RCC 7860 (cell line): ENCODE results near the gene KAT2B.
"Not testable (repeated sequence)": the region's sequence is repeated elsewhere in the genome, so short reads cannot be mapped to it uniquely, and the experiment has no call there.

Source experiments
- DNase-seq: peaks from one replicate; pipeline ENCODE4 v3.0.0-alpha.2; 2015; ENCODE audit warnings: low spot score
- FAIRE-seq: peaks from 2 replicates; lab custom pipeline; 2012; peaks lifted over from hg19 to GRCh38; lab: Jason Lieb, UNC

The KAT2B gene

DNA sequence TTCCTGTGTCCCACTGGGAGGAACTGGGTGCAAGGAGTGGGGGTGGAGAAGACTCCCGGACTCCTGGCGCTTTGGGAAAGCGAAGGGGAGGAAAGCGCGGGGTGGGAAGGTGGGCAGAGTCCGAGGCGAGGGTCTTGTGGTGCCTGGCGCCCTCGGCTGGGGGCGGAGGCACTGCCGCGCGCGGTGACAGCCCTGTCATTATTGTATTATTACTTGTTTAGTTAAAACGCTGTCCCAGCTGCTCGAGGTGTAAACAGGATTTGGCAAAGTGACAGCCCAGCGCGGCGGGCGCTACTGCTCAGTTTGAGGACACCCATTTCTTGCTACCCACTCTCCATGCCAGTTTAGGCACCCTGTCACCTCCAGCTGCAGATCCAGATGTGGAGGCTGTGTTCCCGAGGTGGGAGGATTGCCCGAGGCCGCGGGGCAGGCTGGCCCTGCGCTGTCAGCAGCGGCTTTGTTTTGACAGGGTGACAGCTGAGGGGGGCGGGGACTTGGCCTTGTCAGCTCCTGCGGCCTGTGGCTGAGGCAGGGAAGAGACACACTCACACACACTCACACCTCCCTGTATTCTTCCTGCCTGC lies 1.0 kb downstream of the KAT2B start:
- FAIRE-seq (no peak), DNase-seq (peak; percentile 33)

DNA sequence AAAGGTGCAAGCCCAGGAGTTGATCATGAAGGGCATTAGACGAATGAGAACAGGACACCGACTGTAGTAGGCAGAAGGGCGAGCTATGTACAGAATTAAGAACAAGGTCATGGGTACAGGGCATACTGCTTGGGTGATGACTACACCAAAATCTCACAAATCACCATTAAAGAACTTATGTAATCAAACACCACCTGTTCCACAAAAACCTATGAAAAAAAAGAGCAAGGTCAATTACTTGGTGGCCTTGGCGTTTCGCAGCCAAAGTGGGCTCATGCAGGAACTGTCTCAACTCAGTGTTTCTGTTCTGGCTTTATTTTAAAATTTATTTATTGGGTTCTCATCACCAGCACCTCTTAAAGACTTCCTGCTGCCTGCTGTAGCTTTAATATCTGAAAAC lies 2.1 kb downstream of the KAT2B start:
- DNase-seq (no peak), FAIRE-seq (no peak)

DNA sequence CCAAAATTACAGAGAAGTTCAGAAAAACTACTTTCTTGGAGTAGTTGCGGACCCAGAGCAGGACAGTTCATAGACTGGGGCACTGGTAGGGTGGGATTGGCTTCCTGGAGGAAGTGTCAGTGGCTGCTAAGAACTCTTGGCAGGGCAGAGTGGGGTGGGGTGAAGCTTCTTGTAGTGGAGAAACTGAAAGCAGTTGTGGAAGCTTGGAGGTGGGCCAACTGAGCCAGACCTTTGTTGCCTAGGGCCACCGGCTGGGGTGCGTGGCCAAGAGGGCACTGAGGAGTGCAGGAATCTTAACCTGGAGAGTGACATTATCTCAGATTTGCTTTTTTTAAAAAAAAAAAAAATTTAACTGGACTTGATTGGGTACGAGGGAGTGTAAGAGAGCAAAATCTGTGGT lies 3.1 kb downstream of the KAT2B start:
- no peak for FAIRE-seq
- no peak for DNase-seq

DNA sequence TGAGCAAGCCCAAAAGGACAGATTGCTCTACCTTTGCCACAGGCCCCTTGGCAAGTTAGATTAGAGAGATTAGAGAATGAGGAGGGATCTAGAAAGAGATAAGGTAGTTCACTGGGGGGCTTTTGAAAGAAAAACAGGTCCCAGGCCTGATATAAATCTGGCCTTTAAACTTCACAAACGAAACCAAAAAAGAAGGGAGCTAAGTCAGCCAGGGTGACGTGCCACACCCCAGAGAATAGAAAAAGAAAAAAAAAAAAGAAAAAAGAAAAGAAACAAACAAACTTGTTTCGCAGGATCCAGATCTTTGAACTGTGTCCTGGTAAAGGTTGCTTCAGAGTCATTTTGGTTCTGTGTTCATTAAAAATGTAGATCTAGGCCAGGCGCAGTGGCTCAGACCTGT lies 3.6 kb downstream of the KAT2B start:
- FAIRE-seq: no peak

DNA sequence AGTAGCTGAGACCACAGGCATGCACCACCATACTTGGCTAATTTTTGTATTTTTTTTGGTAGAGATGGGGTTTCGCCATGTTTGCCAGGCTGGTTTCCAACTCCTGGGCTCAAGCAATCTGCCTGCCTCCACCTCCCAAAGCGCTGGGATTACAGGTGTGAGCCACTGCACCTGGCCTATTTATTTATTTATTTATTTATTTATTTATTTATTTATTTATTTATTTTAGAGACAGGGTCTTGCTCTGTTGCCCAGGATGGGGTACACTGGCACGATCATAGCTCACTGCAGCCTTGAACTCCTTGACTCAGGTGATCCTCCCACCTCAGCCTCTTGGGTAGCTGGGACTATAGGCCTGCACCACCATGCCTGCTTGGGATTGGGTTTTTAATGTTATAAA lies 4.9 kb downstream of the KAT2B start:
- not testable (repeated sequence) for FAIRE-seq, DNase-seq

More for the DNA sequence above, 3.6 kb downstream of the KAT2B start:
- no peak for DNase-seq

DNA sequence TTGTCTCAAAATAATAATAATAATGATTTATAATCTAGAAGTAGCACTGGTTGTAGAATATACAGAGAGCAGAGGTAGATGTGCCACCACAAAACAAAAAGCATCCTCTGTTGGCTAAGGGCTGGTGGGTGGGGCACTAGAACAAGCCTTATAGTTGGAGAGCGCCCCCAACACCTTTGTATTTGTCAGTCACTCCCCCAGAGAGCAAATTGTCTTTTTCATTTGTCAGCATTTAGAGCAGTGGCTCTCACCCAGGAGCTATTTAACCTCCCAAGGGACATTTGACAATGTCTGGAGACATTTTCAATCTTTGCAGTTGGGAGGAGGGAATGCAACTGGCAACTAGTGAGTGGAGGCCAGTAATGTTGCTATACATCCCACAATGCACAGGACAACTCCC lies 6.3 kb downstream of the KAT2B start:
- no peak for FAIRE-seq
- no peak for DNase-seq

DNA sequence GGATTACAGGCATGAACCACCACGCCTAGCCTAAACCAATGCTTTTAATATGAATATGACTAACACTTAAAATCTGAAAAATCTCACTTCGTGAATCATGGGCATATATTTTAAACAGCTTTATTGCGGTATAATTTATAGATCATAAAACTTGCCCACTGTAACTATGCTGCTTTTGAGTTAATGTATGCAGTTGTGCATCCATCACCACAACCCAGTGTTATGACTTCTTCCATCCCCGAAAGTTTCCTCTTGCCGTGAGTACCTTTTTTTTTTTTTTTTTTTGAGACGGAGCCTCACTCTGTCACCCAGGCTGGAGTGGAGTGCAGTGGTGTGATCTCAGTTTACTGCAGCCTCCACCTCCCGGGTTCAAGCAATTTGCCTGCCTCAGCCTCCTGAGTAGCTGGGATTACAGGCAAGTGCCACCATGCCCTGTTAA lies 7.1 kb downstream of the KAT2B start:
- no peak for FAIRE-seq
- DNase-seq: no peak

DNA sequence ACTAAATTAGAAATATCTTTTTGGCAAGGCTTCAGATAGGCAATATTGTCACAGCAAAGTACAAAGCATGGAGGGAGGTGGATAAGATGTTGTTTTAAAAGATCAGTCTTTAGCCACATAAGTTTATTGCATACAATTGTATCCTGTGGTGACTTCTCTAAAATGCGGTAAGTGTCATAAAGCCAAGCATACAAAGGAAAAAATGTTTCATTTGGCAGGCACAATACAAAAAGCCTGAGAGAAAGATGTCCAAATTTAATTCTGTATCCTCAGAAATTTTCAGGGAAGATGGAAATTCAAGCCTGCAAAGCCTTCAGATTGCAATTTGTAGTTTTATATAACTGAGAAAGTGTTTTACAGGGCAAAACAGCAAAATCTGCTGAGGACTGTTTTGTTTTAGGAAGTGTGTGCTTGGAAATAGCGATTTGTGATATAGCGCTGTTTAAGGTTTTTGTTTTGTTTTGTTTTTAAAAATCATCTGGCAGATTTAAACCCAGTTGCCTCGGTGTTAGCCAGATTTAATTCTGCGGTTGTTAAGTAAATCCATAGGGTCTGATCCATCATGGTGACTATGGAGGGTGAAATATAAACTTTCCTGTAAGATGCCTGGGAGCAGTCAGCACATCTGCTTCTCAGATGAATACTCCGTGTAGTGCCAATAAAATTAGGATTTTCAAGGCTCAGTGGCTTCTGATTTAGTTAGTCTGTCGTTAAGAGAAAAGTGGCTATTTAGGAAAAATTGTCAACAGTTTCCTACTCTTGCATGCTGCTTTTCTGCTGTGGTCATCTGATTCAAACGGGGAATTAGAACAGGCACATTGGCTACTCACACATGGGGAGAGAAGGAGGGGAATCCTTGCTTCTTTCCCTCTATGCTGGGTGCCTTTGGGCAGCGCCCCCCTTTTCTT lies 8.0 kb downstream of the KAT2B start:
- FAIRE-seq: no peak
- DNase-seq: no peak

DNA sequence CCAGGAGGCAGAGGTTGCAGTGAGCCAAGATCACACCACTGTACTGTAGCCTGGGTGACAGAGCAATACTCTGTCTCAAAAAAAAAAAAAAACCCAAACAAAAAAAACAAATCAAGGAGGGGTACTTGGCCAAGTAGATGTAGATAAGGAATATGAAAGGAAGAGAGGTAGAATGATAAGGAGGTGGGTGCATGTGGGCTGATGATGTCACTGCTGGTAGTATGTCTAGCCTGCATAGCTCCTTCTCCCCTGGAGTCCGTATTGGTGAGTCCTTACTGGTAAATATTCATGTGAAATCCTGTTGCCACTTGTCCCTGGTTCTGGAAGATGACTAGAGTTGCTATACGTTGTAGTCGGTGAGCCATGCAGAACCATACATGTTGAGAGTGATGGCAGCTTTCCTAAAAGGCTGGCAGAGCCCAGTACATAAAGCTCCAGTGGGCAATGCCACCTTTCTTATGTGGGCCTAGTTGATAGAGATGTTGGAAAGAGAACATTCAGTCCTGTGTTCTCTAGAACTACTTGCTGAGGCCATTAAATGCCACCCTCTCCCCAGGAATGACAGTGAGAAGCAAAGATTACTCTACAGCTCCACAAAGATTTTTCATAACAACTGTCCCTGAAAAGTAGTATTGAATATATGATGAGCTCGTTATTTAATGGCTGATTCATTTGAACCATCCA lies 11.0 kb downstream of the KAT2B start:
- FAIRE-seq (no peak), DNase-seq (no peak)

DNA sequence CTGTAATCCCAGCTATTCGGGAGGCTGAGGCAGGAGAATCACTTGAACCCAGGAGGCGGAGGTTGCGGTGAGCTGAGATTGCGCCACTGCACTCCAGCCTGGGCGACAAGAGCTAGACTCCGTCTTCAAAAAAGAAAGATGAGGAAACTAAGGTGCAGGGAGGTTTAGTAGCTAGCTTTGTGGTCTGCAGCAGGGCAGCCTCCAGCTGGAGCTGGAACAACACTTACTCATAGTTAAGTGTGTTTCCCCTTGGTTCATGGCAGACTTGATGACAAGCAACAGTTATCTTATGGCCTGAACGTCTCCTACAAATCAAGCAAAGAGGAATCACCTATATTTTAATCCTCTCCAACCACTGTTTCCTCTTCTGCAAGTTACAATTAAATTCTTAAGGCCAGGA lies 12.6 kb downstream of the KAT2B start:
- FAIRE-seq: no peak

DNA sequence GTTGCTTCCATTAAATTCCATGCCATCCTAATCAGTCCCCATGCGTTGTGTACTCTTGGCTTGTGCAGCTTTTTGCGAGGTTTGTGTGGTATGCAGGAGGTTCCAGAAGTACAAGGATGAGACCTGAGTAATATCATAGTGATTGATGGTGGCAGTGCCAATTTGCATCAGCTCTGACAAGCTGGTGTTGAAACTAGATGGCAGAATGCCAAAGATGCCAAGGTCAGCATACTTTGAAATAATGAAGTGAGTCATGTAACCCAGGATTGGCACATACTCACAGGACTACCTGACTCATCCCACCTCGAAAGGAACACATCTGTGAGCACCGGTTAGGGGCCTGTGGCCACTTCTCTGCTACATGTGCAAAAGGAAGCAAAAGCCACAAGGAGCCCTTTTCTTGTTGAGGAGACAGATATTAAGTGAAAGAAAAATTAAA lies 14.3 kb downstream of the KAT2B start:
- peak; percentile 99 for DNase-seq
- peak; percentile 95 for FAIRE-seq

More for the DNA sequence above, 12.6 kb downstream of the KAT2B start:
- DNase-seq: no peak

DNA sequence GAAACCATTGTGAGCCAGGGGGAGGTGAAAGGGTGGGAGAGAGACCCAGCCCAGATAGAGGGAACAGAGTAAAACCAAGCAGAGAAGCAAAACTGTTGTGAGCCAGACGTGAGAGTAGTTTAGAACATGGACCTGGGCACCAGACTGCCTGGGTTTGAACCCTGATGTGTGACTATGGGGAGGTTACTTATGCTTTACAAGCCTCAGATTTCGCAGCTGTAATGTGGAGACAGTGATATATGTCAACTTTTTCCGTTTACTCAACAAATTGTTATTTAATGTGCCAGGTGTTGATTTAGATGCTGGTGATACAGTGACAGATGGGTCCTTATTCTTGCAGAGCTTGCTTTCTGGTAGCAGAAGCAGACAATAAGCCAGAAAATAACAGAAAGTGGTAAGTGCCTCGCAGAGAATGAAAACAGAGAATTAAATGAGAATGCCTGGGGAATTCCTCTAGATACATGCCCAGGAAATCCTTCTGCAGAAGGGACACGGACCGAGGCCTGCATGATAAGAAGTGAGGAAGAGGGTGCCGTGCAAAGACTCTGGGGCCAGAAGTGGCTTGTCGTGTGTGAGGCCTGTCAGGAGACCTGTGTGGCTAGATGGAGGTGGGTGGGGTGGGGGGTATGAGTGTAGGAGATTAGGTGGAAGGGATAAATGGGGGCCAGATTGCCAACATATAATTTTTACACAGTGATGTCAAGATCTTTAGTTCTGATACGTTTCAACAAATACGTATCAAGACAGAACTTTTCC lies 15.0 kb downstream of the KAT2B start:
- DNase-seq: no peak
- no peak for FAIRE-seq

DNA sequence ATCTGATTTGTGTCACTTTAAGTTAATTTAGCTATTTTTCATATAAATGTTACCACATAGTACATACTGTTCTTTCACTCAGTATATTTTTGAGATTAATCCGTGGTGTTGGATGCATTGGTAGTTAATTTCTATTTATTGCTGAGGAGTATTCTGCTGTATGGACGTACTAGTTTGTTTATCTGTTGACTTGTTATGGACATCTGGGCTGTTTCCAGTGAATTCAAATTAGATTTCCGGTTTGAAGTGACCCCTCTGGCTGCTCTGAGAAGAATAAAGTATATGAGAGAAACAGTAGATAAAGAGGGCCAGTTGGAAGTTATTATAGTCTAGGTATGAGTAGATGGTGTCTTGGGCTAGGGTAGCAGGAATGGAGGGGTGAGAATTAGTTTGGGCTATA lies 15.6 kb downstream of the KAT2B start:
- no peak for DNase-seq

DNA sequence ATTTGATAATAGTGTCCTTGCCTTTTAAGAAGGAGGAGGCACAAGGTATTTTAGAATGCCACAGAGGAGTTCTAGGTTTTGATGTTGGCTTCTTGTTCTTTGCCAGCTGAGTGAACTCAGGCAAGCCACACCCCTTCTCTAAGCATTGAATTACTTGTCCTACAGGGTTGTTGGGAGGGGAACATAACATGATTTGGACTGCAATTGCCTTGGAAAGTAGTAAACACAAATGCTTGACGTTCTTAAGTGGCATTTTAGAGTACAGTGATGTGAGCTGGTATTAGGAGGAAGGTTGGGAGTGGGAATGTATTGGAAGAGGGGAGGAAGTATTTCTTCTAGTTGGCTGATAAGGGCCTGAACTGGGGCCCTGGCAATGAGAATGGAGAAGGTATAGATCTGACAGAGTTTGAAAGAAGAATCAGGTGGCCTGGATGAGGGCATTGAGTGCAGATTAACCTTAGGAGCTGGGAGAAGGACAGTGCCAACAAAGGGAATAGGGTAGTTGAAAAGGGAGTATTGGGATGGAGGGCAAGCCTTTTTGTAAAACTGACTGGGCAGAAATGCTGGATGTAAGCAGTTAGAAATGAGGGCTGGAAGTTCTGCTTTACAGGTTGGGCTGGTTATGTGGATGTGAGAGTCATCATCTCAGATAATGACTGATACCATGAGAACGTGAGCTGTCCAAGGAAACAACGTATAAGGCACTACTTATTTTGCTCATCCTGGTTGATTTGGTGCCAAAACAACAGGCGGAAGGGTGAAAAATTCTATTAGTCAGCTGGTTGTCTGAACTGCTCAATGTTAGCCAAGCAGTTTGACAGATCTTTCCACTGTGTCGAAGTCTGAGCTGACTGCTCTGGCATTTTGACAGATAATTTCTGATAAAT lies 16.7 kb downstream of the KAT2B start:
- peak; percentile 80 for DNase-seq
- peak; percentile 66 for FAIRE-seq

More for the DNA sequence above, 15.6 kb downstream of the KAT2B start:
- FAIRE-seq: no peak

DNA sequence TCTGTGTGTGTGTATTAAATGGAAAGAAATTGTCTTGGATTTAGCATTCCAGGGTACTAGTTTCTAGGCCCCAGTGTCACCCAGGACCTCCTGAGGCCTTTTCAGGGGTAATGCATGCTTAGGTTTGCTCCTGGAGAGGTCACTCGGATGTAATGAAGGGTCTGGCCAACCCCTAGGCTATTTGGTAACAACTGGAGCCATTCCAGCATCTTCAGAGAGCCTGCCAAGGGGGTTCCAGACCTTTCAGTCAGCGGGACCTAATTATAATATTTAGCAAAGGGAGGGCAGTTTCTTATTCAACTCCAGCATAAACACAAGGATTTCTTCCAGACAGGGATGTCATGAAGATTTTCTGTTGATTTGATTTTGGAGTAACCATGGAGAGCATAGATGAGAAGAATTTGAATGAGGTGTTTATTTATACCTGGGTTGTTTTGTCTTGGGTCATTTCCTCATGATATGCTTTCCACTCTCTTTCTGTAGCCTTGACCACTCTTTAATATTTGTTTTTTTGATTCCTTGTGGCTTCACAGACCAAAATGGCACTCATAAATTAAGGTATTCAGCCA lies 17.4 kb downstream of the KAT2B start:
- FAIRE-seq: no peak

DNA sequence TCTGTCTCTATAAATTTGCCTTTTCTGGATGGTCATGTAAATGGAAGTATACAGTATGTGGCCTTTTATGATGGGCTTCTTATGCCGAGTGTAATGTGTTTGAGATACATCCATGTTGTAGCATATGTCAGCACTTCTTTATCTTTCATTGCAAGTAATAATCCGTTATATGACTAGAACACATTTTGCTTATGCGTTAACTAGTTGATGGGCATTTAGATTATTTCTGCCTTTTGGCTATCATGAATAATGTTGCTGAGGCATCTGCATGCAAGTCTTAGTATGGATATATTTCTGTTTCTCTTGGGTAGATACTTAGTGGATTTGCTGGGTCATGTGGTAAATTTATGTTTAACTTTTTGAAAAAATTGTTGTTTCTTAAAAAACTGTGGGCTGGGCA lies 19.7 kb downstream of the KAT2B start:
- FAIRE-seq (no peak), DNase-seq (no peak)

More for the DNA sequence above, 17.4 kb downstream of the KAT2B start:
- no peak for DNase-seq

DNA sequence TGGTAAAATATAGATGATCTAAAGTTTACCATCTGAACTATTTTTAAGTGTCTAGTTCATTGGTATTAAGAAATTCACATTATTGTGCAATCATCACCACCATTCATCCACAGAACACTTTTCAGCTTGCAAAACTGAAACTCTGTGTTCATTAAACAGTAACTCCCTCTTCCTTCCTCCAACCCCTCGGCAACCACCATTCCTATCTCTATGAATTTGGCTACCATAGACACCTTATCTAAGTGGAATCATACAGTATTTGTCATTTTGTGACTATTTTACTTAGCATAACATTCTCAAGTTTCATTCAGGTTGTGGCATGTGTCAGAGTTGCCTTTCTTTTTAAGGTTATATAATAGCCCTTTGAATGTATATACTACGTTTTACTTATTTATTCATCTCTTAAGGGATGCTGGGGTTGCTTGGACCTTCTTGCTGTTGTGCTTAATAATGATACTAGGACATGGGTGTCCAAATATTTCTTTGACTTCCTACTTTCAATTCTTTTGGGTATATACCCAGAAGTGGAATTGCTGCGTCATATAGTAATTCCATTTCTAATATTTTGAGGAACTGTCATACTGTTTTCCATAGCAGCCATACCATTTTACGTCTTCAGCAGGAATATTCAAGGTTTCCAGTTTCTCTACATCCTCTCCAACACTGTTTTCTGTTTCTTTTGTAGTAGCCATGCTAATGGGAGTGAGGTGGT lies 20.9 kb downstream of the KAT2B start:
- no peak for DNase-seq
- FAIRE-seq: no peak

DNA sequence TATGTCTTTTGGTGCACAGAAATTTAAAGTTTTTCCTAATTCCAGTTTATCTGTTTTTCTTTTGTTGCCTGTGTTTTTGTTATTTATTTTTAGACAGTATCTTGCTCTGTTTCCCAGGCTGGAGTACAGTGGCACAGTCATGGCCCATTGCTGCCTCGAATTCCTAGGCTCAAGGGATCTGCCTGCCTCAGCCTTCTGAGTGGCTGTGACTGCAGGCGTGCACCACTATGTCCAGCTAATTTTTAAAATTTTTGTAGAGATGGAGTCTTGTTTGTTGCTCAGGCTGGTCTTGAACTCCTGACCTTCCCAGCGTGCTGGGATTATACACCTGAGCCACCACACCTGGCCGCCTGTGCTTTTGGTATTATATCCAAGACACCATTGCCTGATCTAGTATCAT lies 22.8 kb downstream of the KAT2B start:
- DNase-seq: no peak

DNA sequence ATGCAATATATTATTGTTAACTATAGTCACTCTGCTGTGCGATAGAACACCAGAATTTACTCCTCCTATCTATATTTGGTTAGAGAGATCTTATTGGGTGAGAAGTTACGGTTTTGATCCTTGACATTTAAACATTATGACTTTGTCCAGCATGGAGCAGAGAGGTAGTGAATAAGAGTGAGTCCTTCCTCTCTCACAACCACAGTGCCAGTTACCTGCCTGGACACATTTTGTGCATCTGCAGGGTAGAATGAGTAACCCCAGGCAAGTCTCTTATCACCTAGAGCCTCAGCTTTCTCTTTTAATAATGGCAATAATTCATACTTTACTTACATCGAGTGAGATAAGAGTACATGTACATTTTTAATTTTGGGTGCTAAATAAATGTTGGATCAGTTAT lies 24.1 kb downstream of the KAT2B start:
- FAIRE-seq (no peak), DNase-seq (no peak)

More for the DNA sequence above, 22.8 kb downstream of the KAT2B start:
- no peak for FAIRE-seq
